ENCODE measurements around the gene EGLN2.

DNA sequence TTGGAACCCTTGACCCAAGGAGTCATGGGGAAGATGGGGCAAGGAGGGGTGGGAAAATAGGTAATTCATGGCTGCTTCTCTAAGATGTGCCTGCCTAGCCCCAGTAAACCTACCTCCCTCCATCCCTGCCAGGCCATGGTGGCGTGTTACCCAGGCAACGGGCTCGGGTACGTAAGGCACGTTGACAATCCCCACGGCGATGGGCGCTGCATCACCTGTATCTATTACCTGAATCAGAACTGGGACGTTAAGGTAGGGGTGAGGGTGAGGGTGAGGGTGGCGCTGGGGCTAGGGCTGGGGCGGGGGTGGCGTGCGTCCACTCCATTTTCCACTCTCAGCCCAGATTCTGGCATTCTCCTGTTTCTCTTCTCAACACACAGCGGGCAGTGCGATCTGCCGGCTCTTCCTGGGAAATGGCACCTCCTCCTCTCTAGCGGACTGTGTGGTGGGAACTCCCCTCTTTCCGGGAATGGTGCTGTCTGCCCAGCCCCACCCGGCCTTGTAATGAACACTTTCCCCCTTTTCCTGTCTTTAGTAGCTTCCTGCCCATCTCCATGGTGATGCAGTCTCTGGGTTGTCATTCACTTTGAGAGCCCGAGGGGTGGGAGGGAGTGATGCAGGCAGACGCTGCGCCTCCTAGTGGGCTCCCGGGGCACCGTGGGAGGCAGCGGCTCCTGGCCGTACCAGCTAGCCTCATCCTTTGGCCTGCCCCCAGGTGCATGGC lies 7.6 kb downstream of the EGLN2 start:
- no peak for TF ChIP-seq USF1 (IDR thresholded peaks at IDR 0.05; ENCODE audit: borderline replicate concordance, extremely low read length, insufficient read depth, low read depth, low read length)
- 0 out of 2 replicates have a peak, but pooled peaks have one; percentile 13 for TF ChIP-seq POLR2AphosphoS5 (IDR thresholded peaks at IDR 0.05; ENCODE audit: low read length)
